SK-N-SH treated with all-trans-retinoic acid at 6 μM for 48 hours (cell line): ENCODE data around the gene CACNA1H.

Experiments used
- ATAC-seq: fragments of 200-7000 bp; cut with Tn5 transposase; 3 replicates; pipeline ENCODE4 v1.9.1; 2020; ENCODE audit warnings: mild to moderate bottlenecking, moderate library complexity
- ARNTL ChIP-seq: fragments of 450-650 bp; formaldehyde crosslinking; IDR thresholded peaks from 2 replicates; pipeline ENCODE4 v1.5.0; 2020; ENCODE audit warnings: low read depth, mild to moderate bottlenecking, moderate library complexity, borderline replicate concordance
- CSDC2 ChIP-seq: fragments of 250-450 bp; sonication (Bioruptor Pico); IDR thresholded peaks from 2 replicates; pipeline ENCODE4 v1.5.0; 2020; ENCODE audit warnings: mild to moderate bottlenecking, moderate library complexity
- ISL1 ChIP-seq: fragments of 250-450 bp; sonication (Bioruptor Pico); IDR thresholded peaks from 2 replicates; pipeline ENCODE4 v2.1.2; 2022; ENCODE audit warnings: mild to moderate bottlenecking, moderate library complexity
- OSR1 ChIP-seq: fragments of 250-450 bp; sonication (Bioruptor Pico); IDR thresholded peaks from 2 replicates; pipeline ENCODE4 v1.8.0; 2022; ENCODE audit warnings: moderate library complexity, mild to moderate bottlenecking, inconsistent platforms
- PPARA ChIP-seq: fragments of 250-450 bp; sonication (Bioruptor Pico); IDR thresholded peaks from 2 replicates; pipeline ENCODE4 v1.5.0; 2020; ENCODE audit warnings: mild to moderate bottlenecking, borderline replicate concordance
- RARB ChIP-seq: fragments of 250-450 bp; sonication (Bioruptor Pico); IDR thresholded peaks from 2 replicates; pipeline ENCODE4 v1.8.0; 2021; ENCODE audit warnings: mild to moderate bottlenecking, moderate library complexity
- SNAI2 ChIP-seq: fragments of 250-450 bp; sonication (Bioruptor Pico); IDR thresholded peaks from 2 replicates; pipeline ENCODE4 v1.5.0; 2020; ENCODE audit warnings: mild to moderate bottlenecking, moderate library complexity
- TCF4 ChIP-seq: fragments of 250-450 bp; sonication (Bioruptor Pico); IDR thresholded peaks from 2 replicates; pipeline ENCODE4 v1.8.0; 2021; ENCODE audit warnings: mild to moderate bottlenecking, moderate library complexity, borderline replicate concordance
- TOX ChIP-seq: fragments of 250-450 bp; sonication (Bioruptor Pico); IDR thresholded peaks from 2 replicates; pipeline ENCODE4 v1.8.0; 2021; ENCODE audit warnings: mild to moderate bottlenecking, moderate library complexity, borderline replicate concordance
- ZC3H10 ChIP-seq: fragments of 250-450 bp; sonication (Bioruptor Pico); IDR thresholded peaks from 2 replicates; pipeline ENCODE4 v1.5.1; 2021; ENCODE audit warnings: mild to moderate bottlenecking, moderate library complexity
- ZFP3 ChIP-seq: fragments of 250-450 bp; sonication (Bioruptor Pico); IDR thresholded peaks from 2 replicates; pipeline ENCODE4 v1.5.0; 2020; ENCODE audit warnings: mild to moderate bottlenecking, moderate library complexity
- ZFP30 ChIP-seq: fragments of 450-650 bp; formaldehyde crosslinking; IDR thresholded peaks from 2 replicates; pipeline ENCODE4 v1.5.0; 2022; ENCODE audit warnings: mild to moderate bottlenecking, moderate library complexity
- ZNF565 ChIP-seq: fragments of 450-650 bp; formaldehyde crosslinking; conservative IDR thresholded peaks from 2 replicates; pipeline ENCODE4 v1.5.0; 2020; ENCODE audit warnings: low read depth, mild to moderate bottlenecking, moderate library complexity
- ZNF70 ChIP-seq: fragments of 450-650 bp; formaldehyde crosslinking; IDR thresholded peaks from 2 replicates; pipeline ENCODE4 v1.5.0; 2020; ENCODE audit warnings: mild to moderate bottlenecking, moderate library complexity
- ZNF8 ChIP-seq: fragments of 450-650 bp; formaldehyde crosslinking; IDR thresholded peaks from 2 replicates; pipeline ENCODE4 v1.5.0; 2020; ENCODE audit warnings: mild to moderate bottlenecking, moderate library complexity
- TF ChIP-seq, protein P1 (sequence below): fragments of 250-450 bp; sonication (Bioruptor Pico); IDR thresholded peaks from 2 replicates; pipeline ENCODE4 v1.5.1; 2020; ENCODE audit warnings: low read depth, mild to moderate bottlenecking, moderate library complexity
- TF ChIP-seq, protein P2 (sequence below): fragments of 250-450 bp; sonication (Bioruptor Pico); IDR thresholded peaks from 2 replicates; pipeline ENCODE4 v1.8.0; 2021; ENCODE audit warnings: low read depth, mild to moderate bottlenecking, moderate library complexity, borderline replicate concordance
- TF ChIP-seq, protein P3 (sequence below): fragments of 250-450 bp; sonication (Bioruptor Pico); IDR thresholded peaks from 2 replicates; pipeline ENCODE4 v1.8.0; 2020; ENCODE audit warnings: mild to moderate bottlenecking, moderate library complexity, borderline replicate concordance
- TF ChIP-seq, protein P4 (sequence below): fragments of 250-450 bp; sonication (Bioruptor Pico); IDR thresholded peaks from 2 replicates; pipeline ENCODE4 v1.5.1; 2021; ENCODE audit warnings: mild to moderate bottlenecking, moderate library complexity
- TF ChIP-seq, protein P5 (sequence below): fragments of 250-450 bp; sonication (Bioruptor Pico); IDR thresholded peaks from 2 replicates; pipeline ENCODE4 v1.5.0; 2020; ENCODE audit warnings: mild to moderate bottlenecking, moderate library complexity

Gene CACNA1H

DNA sequence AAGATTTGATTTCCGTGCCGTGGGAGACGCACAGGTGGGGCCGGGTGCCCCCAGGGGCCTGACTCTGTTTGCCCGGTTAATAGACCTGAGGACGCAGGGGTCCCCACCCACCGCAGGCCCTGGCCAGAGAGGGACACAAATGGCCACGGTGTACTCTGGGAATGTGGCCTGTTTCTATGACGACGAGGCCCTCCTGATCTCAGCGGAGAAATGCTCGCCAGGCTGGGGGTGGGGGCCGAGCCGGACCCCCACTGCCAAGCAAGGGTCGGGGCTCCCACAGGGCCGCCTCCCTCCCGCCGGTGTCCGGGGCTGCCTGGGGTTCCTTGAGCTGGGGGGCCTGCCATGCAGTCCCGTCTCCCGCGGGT is 32.3 kb upstream of the CACNA1H start:
- no peak for TF ChIP-seq SNAI2 (CRISPR knock-in tag)
- no peak for TF ChIP-seq CSDC2 (CRISPR knock-in tag)
- no peak for TF ChIP-seq TOX
- TF ChIP-seq, protein P1, sequence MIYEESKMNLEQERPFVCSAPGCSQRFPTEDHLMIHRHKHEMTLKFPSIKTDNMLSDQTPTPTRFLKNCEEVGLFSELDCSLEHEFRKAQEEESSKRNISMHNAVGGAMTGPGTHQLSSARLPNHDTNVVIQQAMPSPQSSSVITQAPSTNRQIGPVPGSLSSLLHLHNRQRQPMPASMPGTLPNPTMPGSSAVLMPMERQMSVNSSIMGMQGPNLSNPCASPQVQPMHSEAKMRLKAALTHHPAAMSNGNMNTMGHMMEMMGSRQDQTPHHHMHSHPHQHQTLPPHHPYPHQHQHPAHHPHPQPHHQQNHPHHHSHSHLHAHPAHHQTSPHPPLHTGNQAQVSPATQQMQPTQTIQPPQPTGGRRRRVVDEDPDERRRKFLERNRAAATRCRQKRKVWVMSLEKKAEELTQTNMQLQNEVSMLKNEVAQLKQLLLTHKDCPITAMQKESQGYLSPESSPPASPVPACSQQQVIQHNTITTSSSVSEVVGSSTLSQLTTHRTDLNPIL (CRISPR knock-in tag): no peak
- no peak for TF ChIP-seq OSR1 (CRISPR knock-in tag)
- ATAC-seq: no peak

DNA sequence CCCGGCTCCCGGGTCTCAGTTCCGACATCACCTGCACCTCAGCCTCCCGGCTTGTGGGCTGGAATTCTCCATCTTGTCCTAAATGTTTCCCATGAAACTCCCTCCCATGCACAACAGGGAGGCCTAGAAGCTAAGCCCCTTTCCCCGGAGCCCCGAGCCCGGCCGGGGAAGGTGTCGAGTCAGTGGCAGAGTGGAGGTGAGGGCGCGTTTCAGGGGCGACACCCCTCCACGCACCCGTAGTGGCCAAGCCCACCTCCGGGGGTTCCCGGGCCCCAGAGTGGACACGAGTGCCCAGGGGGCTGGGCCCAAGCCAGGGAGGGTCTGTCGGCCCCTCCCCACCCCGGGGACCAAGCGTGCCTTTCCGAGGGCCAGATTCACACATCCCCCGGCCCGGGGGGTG is 31.9 kb upstream of the CACNA1H start:
- TF ChIP-seq, protein P2, sequence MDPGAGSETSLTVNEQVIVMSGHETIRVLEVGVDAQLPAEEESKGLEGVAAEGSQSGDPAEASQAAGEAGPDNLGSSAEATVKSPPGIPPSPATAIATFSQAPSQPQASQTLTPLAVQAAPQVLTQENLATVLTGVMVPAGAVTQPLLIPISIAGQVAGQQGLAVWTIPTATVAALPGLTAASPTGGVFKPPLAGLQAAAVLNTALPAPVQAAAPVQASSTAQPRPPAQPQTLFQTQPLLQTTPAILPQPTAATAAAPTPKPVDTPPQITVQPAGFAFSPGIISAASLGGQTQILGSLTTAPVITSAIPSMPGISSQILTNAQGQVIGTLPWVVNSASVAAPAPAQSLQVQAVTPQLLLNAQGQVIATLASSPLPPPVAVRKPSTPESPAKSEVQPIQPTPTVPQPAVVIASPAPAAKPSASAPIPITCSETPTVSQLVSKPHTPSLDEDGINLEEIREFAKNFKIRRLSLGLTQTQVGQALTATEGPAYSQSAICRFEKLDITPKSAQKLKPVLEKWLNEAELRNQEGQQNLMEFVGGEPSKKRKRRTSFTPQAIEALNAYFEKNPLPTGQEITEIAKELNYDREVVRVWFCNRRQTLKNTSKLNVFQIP (CRISPR knock-in tag): no peak
- no peak for TF ChIP-seq ZNF8
- TF ChIP-seq RARB: no peak
- no peak for TF ChIP-seq ISL1 (CRISPR knock-in tag)
- TF ChIP-seq ZNF70 (CRISPR knock-in tag): no peak
- no peak for TF ChIP-seq ZNF565 (CRISPR knock-in tag)
- TF ChIP-seq ARNTL: no peak
- no peak for TF ChIP-seq PPARA
- TF ChIP-seq, protein P3, sequence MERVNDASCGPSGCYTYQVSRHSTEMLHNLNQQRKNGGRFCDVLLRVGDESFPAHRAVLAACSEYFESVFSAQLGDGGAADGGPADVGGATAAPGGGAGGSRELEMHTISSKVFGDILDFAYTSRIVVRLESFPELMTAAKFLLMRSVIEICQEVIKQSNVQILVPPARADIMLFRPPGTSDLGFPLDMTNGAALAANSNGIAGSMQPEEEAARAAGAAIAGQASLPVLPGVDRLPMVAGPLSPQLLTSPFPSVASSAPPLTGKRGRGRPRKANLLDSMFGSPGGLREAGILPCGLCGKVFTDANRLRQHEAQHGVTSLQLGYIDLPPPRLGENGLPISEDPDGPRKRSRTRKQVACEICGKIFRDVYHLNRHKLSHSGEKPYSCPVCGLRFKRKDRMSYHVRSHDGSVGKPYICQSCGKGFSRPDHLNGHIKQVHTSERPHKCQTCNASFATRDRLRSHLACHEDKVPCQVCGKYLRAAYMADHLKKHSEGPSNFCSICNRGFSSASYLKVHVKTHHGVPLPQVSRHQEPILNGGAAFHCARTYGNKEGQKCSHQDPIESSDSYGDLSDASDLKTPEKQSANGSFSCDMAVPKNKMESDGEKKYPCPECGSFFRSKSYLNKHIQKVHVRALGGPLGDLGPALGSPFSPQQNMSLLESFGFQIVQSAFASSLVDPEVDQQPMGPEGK: no peak
- TF ChIP-seq ZFP3 (CRISPR knock-in tag): no peak
- TF ChIP-seq TOX: no peak
- TF ChIP-seq, all 23 proteins: peak for 0
- ATAC-seq: no peak

DNA sequence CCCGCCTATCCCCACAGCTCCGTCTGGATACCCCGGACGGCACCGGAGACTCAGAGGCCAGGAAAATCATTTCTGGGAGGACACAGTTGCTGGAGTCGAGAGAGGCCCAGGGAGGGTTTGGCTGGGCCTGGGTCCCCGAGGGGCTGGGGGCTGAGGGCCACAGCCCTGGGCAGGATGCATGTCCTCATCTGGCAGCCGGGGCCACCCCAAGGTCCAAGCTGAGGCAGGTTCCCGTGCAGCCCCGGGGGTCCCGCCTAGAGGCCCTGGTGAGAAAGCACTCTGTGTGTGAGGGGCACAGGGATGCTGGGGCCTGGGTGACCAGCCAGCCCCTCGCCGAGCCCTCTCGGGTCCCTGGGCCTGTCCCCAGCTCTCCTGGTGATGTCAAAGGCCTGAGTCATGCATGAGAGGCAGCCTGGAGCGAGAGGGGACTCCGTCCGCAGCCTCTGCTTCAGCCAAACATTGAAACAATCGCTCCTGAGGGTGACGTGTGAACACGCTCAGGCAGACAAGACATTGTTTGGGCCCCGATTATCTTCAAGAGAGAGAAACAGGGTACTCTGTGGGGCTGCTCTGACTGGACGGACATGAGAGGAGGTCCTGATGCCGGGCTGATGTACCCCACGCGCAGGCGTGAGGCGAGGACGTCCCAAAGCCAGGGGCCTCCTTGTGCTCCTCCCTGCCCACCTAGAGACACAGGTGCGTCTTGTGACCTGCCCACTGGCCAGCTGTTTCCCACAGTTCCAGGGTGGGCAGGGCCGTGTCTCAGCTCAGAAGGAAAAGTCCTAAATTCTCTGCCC is 31.1 kb upstream of the CACNA1H start:
- TF ChIP-seq ZC3H10 (CRISPR knock-in tag): no peak
- no peak for TF ChIP-seq RARB
- TF ChIP-seq TOX: no peak
- no peak for TF ChIP-seq OSR1 (CRISPR knock-in tag)
- TF ChIP-seq SNAI2 (CRISPR knock-in tag): no peak
- no peak for TF ChIP-seq TCF4 (CRISPR knock-in tag)
- TF ChIP-seq ZNF8: no peak
- TF ChIP-seq ISL1 (CRISPR knock-in tag): no peak
- TF ChIP-seq, protein P1 (CRISPR knock-in tag): no peak
- no peak for TF ChIP-seq ARNTL
- TF ChIP-seq ZNF70 (CRISPR knock-in tag): no peak
- TF ChIP-seq, protein P4, sequence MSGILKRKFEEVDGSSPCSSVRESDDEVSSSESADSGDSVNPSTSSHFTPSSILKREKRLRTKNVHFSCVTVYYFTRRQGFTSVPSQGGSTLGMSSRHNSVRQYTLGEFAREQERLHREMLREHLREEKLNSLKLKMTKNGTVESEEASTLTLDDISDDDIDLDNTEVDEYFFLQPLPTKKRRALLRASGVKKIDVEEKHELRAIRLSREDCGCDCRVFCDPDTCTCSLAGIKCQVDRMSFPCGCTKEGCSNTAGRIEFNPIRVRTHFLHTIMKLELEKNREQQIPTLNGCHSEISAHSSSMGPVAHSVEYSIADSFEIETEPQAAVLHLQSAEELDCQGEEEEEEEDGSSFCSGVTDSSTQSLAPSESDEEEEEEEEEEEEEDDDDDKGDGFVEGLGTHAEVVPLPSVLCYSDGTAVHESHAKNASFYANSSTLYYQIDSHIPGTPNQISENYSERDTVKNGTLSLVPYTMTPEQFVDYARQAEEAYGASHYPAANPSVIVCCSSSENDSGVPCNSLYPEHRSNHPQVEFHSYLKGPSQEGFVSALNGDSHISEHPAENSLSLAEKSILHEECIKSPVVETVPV: no peak
- ATAC-seq: no peak

DNA sequence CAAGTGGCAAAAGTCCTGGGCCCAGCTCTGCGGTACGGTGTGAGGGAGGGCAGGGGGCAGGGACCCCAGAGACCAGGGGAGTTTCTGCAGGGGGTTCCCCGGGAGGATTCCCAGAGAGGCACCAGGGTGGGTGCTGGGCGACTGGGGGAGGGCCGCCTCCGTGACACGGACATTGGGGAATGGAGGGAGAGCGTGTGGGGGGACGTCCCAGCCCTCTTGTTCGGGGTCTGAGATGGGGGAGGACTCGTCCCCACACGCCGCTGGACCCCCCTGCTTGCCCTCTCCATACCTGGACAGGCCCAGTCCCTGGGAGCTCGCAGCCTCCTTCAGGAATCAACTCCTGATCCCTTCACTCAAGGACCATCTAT is 30.5 kb upstream of the CACNA1H start:
- TF ChIP-seq ZFP30 (CRISPR knock-in tag): no peak
- no peak for TF ChIP-seq ZNF70 (CRISPR knock-in tag)
- no peak for TF ChIP-seq ZNF565 (CRISPR knock-in tag)
- no peak for TF ChIP-seq PPARA
- TF ChIP-seq, protein P1 (CRISPR knock-in tag): no peak
- no peak for TF ChIP-seq ZFP3 (CRISPR knock-in tag)
- no peak for TF ChIP-seq RARB
- TF ChIP-seq, protein P5, sequence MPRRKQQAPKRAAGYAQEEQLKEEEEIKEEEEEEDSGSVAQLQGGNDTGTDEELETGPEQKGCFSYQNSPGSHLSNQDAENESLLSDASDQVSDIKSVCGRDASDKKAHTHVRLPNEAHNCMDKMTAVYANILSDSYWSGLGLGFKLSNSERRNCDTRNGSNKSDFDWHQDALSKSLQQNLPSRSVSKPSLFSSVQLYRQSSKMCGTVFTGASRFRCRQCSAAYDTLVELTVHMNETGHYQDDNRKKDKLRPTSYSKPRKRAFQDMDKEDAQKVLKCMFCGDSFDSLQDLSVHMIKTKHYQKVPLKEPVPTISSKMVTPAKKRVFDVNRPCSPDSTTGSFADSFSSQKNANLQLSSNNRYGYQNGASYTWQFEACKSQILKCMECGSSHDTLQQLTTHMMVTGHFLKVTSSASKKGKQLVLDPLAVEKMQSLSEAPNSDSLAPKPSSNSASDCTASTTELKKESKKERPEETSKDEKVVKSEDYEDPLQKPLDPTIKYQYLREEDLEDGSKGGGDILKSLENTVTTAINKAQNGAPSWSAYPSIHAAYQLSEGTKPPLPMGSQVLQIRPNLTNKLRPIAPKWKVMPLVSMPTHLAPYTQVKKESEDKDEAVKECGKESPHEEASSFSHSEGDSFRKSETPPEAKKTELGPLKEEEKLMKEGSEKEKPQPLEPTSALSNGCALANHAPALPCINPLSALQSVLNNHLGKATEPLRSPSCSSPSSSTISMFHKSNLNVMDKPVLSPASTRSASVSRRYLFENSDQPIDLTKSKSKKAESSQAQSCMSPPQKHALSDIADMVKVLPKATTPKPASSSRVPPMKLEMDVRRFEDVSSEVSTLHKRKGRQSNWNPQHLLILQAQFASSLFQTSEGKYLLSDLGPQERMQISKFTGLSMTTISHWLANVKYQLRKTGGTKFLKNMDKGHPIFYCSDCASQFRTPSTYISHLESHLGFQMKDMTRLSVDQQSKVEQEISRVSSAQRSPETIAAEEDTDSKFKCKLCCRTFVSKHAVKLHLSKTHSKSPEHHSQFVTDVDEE (CRISPR knock-in tag): no peak
- TF ChIP-seq ZNF8: no peak
- TF ChIP-seq OSR1 (CRISPR knock-in tag): no peak
- no peak for ATAC-seq
